HT-29 (cell line): ENCODE data around the gene GRK4. TPM values are rescaled to one million over a fixed set of nuclear protein-coding genes. Genes with fewer than 3 reads are reported as not detected.
"Not testable (repeated sequence)": the region's sequence is repeated elsewhere in the genome, so short reads cannot be mapped to it uniquely, and the experiment has no call there.

Experiments
- DNase-seq: peaks from one replicate; pipeline ENCODE4 v3.0.0-alpha.2; 2015; ENCODE audit warnings: low spot score
- total RNA-seq: library from RNA; depleted of rRNA; stranded (reverse); fragments of >200 nt; shearing (Covaris generic); gene quantifications from 2 replicates; pipeline ENCODE4 v1.2.3, GENCODE V29; 2014

GRK4 gene
- total RNA-seq, 1 experiment from 2014 or later = 2.3 TPM

GRCh38 chr4:2930758-2931511 is 32.4 kb upstream of the GRK4 start:
- DNase-seq = peak; percentile 16

- no peak for DNase-seq
Measured at GRCh38 chr4:2931512-2932301, 31.7 kb upstream of the GRK4 start.

DNA sequence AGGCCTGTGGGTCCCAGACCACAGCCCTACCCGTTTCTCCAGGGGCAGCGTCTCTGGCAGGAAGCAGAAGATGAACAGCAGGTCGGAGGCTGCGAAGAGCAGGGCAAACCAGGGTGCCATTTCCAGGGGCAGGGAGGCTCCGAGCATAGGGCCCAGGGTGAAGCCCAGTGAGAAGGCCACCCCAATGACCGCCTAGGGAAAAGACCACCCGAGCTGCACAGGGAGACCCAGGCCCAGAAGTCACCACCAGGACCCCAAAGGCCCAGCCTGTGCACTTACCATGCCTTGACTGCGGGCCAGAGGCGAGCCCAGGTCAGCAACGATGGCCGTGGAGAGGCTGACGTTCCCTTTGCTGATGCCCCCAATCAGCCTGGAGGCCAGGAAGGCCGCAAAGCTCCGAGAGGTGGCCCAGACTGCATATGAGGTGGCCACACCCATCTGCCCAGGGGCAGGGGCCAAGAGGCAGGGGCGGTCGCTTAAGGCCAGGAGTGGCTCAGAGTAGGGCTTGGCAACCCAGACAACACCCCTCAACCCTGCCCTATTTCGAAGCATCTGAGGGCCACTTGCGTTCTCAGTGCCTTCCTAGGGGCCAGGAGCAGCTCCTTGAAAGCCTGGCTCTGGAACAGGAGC is 30.9 kb upstream of the GRK4 start:
- DNase-seq = no peak

DNA sequence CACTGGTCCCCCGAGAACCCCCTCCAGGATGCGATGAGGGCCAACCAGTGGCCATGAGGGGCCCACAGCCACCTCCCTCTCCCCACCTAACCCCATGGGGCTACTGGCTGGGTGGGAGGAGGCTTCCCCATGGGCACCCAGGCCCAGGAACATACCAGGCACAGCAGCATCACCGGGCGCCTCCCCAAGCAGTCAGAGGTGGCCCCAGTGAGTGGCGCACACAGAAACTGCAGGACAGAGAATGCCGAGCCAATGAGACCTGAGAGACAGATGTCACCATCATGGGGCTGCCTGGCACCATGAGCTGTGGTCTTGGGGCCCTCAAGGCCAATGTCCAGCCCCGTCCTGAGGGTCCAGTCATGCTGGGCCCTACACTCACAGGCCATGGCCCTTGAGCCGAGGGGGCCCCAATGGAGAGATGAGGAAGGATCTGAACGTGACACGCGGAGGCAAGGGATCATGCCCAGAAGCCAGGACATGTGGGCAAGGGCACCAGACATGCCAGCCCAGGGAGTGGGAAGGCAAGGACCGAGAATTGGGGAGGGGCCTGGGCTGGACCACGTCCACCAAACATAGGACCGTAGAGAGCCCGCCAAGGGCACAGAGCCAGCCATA is 30.3 kb upstream of the GRK4 start:
- DNase-seq = peak; percentile 21

GRCh38 chr4:2933566-2934076 is 29.8 kb upstream of the GRK4 start:
- no peak for DNase-seq

GRCh38 chr4:2934077-2934812 is 29.1 kb upstream of the GRK4 start:
- DNase-seq = peak; percentile 23

GRCh38 chr4:2934813-2935761 is 28.3 kb upstream of the GRK4 start:
- peak; percentile 91 for DNase-seq

DNA sequence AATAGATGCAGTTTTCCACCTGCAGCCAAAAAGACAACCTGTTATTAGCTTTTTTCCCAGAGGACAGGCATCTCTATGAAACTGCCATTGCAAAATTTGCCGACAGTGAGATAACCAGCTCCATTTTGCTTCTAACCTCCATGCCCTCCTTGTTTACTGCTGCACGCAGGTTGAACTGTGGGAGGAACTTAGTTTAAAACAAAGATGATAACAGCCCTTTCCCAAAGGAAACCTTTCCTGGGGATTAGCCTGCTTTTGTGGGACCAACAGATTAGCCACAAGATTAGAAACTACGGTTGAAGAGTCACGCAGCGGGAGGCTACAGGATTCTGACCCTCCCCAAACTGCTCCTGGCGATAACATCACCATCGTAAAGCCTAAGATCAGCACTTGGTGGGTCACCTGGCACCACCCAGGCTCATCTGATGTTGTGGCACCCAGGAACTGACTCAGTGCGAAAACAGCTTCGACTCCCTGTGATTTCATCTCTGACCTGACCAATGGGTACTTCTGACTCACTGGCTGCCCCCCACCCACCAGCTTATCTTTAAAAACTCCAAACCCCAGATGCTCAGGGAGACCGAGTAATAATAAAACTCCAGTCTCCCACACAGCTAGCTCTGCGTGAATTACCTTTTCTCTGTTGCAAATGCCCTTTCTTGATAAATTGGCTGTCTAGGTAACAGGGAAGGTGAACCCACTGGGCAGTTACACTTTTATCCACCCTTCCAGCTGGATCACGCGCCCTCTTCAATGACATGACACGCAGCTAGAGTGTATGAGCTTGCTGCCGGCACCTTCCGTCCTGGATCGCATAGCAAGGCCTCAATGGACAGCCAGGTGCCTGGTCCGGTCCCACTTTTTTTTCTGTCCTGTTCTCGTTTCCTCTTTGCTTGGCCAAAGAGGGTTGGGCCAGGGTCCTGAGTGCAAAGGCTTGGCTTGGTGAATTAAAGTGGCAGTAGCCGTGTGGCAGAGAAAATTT is 27.3 kb upstream of the GRK4 start:
- DNase-seq = peak; percentile 83

GRCh38 chr4:2936773-2937145 is 26.6 kb upstream of the GRK4 start:
- no peak for DNase-seq

GRCh38 chr4:2937146-2937857 is 26.1 kb upstream of the GRK4 start:
- DNase-seq = peak; percentile 82

- no peak for DNase-seq
Measured at GRCh38 chr4:2937986-2938385, 25.4 kb upstream of the GRK4 start.

DNA sequence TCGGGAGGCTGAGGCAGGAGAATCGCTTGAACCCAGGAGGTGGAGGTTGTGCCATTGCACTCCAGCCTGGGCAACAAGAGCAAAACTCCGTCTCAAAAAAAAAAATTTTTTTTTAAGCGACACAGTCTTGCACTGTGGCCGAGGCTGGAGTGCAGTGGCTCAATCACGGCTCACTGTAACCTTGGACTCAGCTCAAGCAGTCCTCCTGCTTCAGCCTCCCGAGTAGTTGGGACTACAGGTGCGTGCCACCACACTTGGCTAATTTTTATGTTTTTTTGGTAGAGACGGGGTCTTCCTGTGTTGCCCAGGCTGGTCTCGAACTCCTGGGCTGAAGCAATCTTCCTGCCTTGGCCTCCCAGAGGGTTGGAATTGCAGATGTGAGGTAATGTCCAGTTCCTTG is 25.0 kb upstream of the GRK4 start:
- not testable (repeated sequence) for DNase-seq

DNA sequence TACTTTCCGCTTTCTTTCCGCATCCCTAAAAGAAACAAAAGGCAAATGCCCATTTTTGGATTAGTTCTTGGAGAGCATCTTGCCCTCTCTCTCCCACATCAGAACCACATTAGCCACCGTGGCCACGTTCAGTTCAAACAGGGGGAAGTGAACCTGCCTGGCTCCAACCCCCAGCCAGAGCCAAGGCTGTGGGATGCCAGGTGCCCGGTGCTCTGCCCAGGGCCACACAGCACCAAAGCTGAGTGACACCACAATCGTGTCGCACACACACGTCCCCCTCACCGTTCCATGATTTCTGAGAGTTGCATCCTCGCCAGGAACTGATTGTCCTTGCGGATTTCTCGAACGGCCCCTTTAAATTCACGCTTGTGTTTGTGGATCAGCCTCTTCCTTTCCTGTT is 24.5 kb upstream of the GRK4 start:
- DNase-seq = no peak

DNA sequence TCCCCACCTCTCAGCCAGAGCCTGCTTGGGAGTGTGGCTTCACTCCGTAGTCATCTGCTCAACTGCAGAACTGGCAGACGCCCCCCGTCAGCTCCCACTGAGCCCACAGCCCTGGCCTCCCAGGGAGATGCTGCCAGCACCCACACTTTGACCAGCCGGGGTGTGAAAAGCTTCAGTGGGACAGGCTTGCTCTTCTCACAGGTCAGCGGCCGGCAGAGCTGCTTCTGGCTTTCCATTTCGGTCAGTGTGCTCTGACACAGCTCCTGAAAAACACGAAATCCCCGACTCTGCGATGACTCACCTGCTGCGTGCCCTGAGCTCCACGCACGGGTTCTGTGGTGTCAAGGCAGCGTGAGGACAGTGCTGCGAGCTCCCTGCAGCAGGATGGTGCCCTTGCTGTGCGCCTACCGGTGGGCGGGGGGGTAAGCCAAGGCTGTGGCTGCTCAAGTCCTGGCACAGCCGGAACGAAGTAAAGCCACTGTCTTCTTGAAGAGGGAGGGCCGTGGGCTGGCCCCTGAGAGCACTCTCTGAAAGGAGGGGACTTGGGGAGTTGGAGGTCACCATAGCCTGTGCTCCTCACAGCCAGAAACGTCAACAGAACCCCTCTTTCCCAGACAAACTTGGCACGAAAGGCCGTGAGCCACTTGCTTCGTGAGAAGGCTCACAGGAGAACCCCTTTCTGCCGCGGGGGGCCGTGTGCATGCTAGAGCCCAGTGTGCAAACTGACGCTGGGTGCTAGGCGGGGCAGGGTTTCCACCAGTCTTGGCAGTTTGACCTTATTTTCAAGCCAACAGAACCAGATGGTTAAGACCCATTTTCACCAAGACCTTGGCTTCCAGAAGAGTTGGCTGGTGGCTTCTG is 23.8 kb upstream of the GRK4 start:
- DNase-seq = no peak

DNA sequence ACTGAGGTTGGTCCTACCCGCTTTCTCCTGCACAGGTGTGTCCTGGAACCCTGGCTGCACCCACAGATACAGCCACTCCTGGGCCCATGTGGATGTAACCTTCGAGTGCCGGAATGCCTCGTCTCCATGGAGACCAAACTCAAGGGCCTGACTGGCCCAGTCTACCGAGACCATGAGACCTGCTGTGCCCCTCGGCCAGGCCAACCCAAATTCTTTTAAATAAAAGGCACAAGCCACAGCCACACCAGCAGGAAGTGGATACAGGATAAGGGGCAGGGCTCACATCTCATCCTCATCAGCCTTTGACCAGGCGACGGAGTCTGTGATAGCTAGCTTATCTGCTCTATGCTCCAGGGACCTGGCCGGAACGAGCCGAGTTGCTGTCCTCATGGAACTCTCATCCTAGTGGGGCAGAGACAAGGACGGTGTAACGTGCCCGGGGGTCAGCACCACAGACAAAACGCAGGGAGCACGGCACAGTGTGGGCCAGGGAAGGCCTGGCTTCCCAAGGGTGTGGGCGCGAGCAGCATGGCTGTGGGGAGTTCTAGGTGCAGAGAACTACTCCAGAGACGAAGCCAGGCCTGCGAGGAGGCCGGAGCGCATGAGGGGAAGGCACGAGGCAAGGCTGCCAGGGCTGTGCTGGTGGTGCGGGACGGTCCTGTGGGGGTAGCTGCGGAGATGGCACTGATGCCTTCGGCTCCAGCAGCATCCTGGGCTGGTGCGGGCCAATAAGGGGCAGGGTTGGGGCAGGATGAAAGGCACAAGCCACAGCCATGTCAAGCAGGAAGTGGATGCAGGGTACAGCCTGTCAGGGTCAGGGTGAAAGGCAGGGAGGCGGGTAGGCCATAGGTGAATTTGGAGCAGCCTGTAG is 22.9 kb upstream of the GRK4 start:
- DNase-seq = no peak
